Epithelial cell of proximal tubule (primary cell): ENCODE data around the gene CELF4. TPM values are rescaled to one million over a fixed set of nuclear protein-coding genes. Genes with fewer than 3 reads are reported as not detected.

Source experiments
- DNase-seq: peaks from one replicate; pipeline ENCODE4 v3.0.0-alpha.2; 2011; ENCODE audit warnings: low read depth
- H3K4me3 ChIP-seq: 2 replicates; pipeline ENCODE4 v1.5.1; 2011; ENCODE audit warnings: low read depth, mild to moderate bottlenecking, low read length
- CTCF ChIP-seq: conservative IDR thresholded peaks from 2 replicates; pipeline ENCODE4 v1.5.1; 2012; ENCODE audit warnings: low read depth, mild to moderate bottlenecking, low read length
- total RNA-seq: library from RNA; depleted of rRNA; stranded (reverse); fragments of >200 nt; gene quantifications from 2 replicates; pipeline ENCODE4 v1.2.3, GENCODE V29; 2015

The CELF4 gene
- total RNA-seq, 1 donor from 2014 or later = not detected

GRCh38 chr18:37604032-37604431 lies 38.4 kb upstream of the CELF4 start:
- TF ChIP-seq CTCF = no peak
- DNase-seq = no peak
- H3K4me3 ChIP-seq = no peak overlapping the region

GRCh38 chr18:37598966-37599896 lies 33.6 kb upstream of the CELF4 start:
- DNase-seq = no peak
- no peak for TF ChIP-seq CTCF
- no peak overlapping the region for H3K4me3 ChIP-seq

- no peak for TF ChIP-seq CTCF
- DNase-seq = no peak
- no peak overlapping the region for H3K4me3 ChIP-seq
These were observed 32.8 kb upstream of the CELF4 start for GRCh38 chr18:37598396-37598795.

GRCh38 chr18:37590346-37590745 lies 24.7 kb upstream of the CELF4 start:
- TF ChIP-seq CTCF = no peak

GRCh38 chr18:37588289-37588688 lies 22.7 kb upstream of the CELF4 start:
- no peak for DNase-seq
- no peak overlapping the region for H3K4me3 ChIP-seq
- no peak for TF ChIP-seq CTCF

More at GRCh38 chr18:37590346-37590745, 24.7 kb upstream of the CELF4 start:
- DNase-seq = no peak
- no peak overlapping the region for H3K4me3 ChIP-seq

GRCh38 chr18:37586656-37587225 lies 21.1 kb upstream of the CELF4 start:
- no peak overlapping the region for H3K4me3 ChIP-seq
- DNase-seq = no peak
- TF ChIP-seq CTCF = no peak
